Neural crest cell (in vitro differentiated cells): Measurements from ENCODE around the gene DEFB127. TPM values are rescaled to one million over a fixed set of nuclear protein-coding genes. Genes with fewer than 3 reads are reported as not detected.
"Not testable (repeated sequence)": the region's sequence is repeated elsewhere in the genome, so short reads cannot be mapped to it uniquely, and the experiment has no call there.

Source experiments
- DNase-seq: peaks from one replicate; pipeline ENCODE4 v3.0.0; 2021; ENCODE audit warnings: low read depth, mixed read lengths, low spot score
- H3K27ac Mint-ChIP-seq: one replicate; pipeline ENCODE4 v1.8.0; 2021; ENCODE audit warnings: mild to moderate bottlenecking, mixed read lengths; ENCODE audit not compliant: unreplicated experiment
- H3K27me3 Mint-ChIP-seq: 2 replicates; pipeline ENCODE4 v1.8.0; 2021; ENCODE audit warnings: low read depth, mild to moderate bottlenecking, mixed read lengths
- H3K36me3 Mint-ChIP-seq: 2 replicates; pipeline ENCODE4 v1.8.0; 2021; ENCODE audit warnings: low read depth, mild to moderate bottlenecking, mixed read lengths
- H3K4me1 Mint-ChIP-seq: 2 replicates; pipeline ENCODE4 v1.8.0; 2021; ENCODE audit warnings: mixed read lengths
- H3K4me3 Mint-ChIP-seq: one replicate; pipeline ENCODE4 v1.8.0; 2021; ENCODE audit warnings: mild to moderate bottlenecking, mixed read lengths
- H3K9me3 Mint-ChIP-seq: 2 replicates; pipeline ENCODE4 v1.8.0; 2021; ENCODE audit warnings: mixed read lengths
- total RNA-seq: library from RNA; stranded (reverse); gene quantifications from 2 replicates; pipeline ENCODE4 v1.2.1, GENCODE V29; 2021
- TF ChIP-seq, protein P1 (sequence below): fragments of 200-600 bp; sonication (generic); conservative IDR thresholded peaks from 2 replicates; pipeline ENCODE4 v1.5.0; 2021; ENCODE audit warnings: antibody characterized with exemption, mild to moderate bottlenecking

Gene DEFB127
- total RNA-seq, 1 donor from 2014 or later = not detected

DNA sequence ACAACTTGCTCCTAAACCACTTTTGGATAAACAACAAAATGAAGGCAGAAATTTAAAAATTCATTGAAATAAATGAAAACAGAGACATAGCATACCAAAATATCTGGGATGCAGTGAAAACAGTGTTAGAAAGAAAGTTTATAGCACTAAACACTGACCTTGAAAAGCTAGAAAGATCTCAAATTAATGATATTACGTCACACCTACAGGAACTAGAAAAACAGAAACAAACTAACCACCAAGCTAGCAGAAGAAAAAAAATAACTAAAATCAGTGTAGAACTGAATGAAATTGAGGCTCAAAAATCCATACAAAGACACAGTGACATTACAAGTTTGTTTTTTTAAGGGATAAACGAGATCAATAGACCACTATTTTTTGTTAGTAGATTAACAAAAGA, 27.0 kb downstream of the DEFB127 start:
- Mint-ChIP-seq H3K4me1 (no peaks in the 10 kb centered on the region), H3K9me3 (peaks cover 14% of the 10 kb centered on the region), H3K27me3 (peaks cover 95% of the 10 kb centered on the region), H3K27ac (no peak overlapping the region), H3K4me3 (no peak overlapping the region), H3K36me3 (peaks cover 2% of the 10 kb centered on the region)
- no peak for DNase-seq
- TF ChIP-seq, protein P1, sequence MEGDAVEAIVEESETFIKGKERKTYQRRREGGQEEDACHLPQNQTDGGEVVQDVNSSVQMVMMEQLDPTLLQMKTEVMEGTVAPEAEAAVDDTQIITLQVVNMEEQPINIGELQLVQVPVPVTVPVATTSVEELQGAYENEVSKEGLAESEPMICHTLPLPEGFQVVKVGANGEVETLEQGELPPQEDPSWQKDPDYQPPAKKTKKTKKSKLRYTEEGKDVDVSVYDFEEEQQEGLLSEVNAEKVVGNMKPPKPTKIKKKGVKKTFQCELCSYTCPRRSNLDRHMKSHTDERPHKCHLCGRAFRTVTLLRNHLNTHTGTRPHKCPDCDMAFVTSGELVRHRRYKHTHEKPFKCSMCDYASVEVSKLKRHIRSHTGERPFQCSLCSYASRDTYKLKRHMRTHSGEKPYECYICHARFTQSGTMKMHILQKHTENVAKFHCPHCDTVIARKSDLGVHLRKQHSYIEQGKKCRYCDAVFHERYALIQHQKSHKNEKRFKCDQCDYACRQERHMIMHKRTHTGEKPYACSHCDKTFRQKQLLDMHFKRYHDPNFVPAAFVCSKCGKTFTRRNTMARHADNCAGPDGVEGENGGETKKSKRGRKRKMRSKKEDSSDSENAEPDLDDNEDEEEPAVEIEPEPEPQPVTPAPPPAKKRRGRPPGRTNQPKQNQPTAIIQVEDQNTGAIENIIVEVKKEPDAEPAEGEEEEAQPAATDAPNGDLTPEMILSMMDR = no peak

DNA sequence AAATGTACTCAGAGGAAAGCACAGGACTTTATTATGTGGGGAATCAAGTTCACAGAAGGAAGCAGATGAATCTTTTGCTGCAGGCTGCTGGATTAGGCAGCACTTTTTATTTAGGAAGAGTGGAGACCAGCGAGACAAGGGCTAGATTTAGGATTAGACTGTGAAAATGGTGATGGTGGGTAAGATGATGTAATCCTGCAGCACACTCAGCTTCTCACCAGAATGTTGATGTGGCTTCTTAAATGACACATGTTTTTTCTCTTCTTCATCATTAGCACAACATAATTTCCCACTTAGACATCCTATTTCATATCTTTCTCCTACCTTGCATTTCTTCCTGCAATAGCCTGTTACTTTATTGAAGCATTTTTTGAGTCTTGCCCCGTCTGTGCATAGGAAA, 30.5 kb downstream of the DEFB127 start:
- Mint-ChIP-seq H3K4me1 (no peaks in the 10 kb centered on the region), H3K27me3 (peaks cover 98% of the 10 kb centered on the region), H3K9me3 (peaks cover 12% of the 10 kb centered on the region), H3K36me3 (peaks cover 2% of the 10 kb centered on the region), H3K4me3 (no peak overlapping the region), H3K27ac (no peak overlapping the region)
- TF ChIP-seq, protein P1 = no peak
- no peak for DNase-seq

DNA sequence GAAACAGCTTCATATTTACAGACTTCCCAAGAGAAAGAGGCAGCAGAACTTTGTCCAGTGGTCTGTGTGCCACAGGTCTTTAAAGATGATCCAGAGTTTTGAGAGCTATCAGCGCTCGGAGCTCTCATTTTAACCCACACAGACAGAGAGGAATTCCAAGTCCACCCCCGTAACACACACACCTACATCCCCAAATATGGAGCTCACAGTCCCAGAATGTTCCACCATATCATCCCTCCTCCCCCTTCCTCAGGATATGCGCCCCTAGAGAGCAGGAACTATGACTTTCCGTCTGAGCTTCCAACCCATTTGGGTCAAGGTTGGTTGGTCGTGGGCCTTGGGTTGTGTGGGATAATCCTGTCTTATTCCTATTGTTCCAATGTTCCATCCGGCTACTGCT, 32.4 kb downstream of the DEFB127 start, which contains the start of gene DEFB128:
Gene DEFB128, minus strand, starts transcription at position 101 of the 400 bp plus-strand sequence. Its CDS starts 88 bp downstream, at position 13.
- peaks cover 97% of the 10 kb centered on the region for H3K27me3 Mint-ChIP-seq
- H3K4me3 Mint-ChIP-seq = no peak within 1 kb of the TSS
- TF ChIP-seq, protein P1 = no peak
- H3K9me3 Mint-ChIP-seq = peaks cover 5% of the 10 kb centered on the region
- no peak for DNase-seq
- no peaks in the 10 kb centered on the region for H3K36me3 Mint-ChIP-seq
- H3K4me1 Mint-ChIP-seq = no peaks in the 10 kb centered on the region
- no peak within 1 kb of the TSS for H3K27ac Mint-ChIP-seq

DNA sequence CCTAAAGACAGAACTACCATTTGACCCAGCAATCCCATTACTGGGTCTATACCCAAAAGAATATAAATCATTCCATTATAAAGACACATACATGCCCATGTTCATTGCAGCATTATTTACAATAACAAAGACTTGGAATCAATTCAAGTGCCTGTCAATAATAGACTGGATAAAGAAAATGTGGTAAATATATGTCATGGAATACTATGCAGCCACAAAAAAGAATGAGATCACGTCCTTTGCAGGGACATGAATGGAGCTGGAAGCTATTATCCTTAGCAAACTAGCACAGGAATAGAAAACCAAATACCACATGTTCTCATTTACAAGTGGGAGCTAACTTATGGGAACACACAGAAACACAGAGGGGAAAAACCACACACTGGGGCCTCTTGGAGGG, 41.0 kb downstream of the DEFB127 start:
- H3K4me3 Mint-ChIP-seq = no peak overlapping the region
- no peak for DNase-seq
- H3K27ac Mint-ChIP-seq = no peak overlapping the region
- H3K4me1 Mint-ChIP-seq = no peaks in the 10 kb centered on the region
- TF ChIP-seq, protein P1 = no peak
- peaks cover 91% of the 10 kb centered on the region for H3K27me3 Mint-ChIP-seq
- peaks cover 3% of the 10 kb centered on the region for H3K9me3 Mint-ChIP-seq
- no peaks in the 10 kb centered on the region for H3K36me3 Mint-ChIP-seq

DNA sequence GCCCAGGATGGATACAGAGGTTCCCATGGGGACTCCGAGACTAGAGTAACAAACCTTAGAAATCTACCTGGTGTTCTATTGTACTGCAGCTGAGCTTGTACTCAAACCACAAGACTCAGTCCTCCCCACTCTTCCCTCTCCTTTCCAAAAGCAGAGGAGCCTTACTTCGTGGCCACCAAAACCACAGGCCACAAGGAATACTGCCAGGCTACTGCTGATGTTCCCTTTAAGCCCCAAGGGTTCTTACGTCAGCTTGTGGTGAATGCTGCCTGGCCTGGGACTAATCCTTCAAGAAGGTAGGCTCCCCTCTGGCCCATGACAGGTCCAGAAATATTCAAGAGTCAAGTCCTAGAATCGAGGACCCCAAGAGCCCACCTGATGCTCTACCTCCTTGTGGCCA, 42.7 kb downstream of the DEFB127 start:
- no peak for DNase-seq
- peaks cover 3% of the 10 kb centered on the region for H3K9me3 Mint-ChIP-seq
- H3K4me1 Mint-ChIP-seq = no peaks in the 10 kb centered on the region
- no peak overlapping the region for H3K27ac Mint-ChIP-seq
- TF ChIP-seq, protein P1 = no peak
- H3K36me3 Mint-ChIP-seq = no peaks in the 10 kb centered on the region
- no peak overlapping the region for H3K4me3 Mint-ChIP-seq
- H3K27me3 Mint-ChIP-seq = peaks cover 91% of the 10 kb centered on the region

DNA sequence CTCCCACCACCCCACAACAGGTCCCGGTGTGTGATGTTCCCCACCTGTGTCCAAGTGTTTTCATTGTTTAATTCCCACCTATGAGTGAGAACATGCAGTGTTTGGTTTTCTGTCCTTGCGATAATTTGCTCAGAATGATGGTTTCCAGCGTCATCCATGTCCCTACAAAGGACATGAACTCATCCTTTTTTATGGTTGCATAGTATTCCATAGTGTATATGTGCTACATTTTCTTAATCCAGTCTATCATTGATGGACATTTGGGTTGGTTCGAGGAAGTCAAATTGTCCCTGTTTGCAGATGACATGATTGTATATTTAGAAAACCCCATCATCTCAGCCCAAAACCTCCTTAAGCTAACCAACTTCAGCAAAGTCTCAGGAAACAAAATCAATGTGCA, 46.4 kb downstream of the DEFB127 start:
- H3K27ac Mint-ChIP-seq, H3K9me3 Mint-ChIP-seq, H3K4me3 Mint-ChIP-seq, H3K36me3 Mint-ChIP-seq, H3K4me1 Mint-ChIP-seq, DNase-seq: not testable (repeated sequence)
- peaks cover 87% of the 10 kb centered on the region for H3K27me3 Mint-ChIP-seq

Other genes with a start within 250 kb of the DEFB127 start
- not detected in 2 replicates for gene DEFB125, start 69.8 kb upstream of the DEFB127 start, total RNA-seq
- not detected in 2 replicates for gene DEFB126, start 14.9 kb upstream of the DEFB127 start, total RNA-seq
- not detected in 2 replicates for gene DEFB128, start 32.3 kb downstream of the DEFB127 start, total RNA-seq
- gene DEFB129, start 69.8 kb downstream of the DEFB127 start, total RNA-seq = not detected in 2 replicates
- not detected in 2 replicates for gene DEFB132, start 100.3 kb downstream of the DEFB127 start, total RNA-seq
- 34.0 and 40.8 TPM in 2 replicates for gene C20orf96, start 133.3 kb downstream of the DEFB127 start, total RNA-seq
- 58.9 and 59.2 TPM in 2 replicates for gene ZCCHC3, start 140.1 kb downstream of the DEFB127 start, total RNA-seq
- 88.7 and 88.8 TPM in 2 replicates for gene SOX12, start 168.1 kb downstream of the DEFB127 start, total RNA-seq
- 42.0 and 44.4 TPM in 2 replicates for gene NRSN2, start 189.7 kb downstream of the DEFB127 start, total RNA-seq
- 12.5 and 14.4 TPM in 2 replicates for gene TRIB3, start 223.3 kb downstream of the DEFB127 start, total RNA-seq